Measurements from ENCODE around the gene THOC3. TPM values are rescaled to one million over a fixed set of nuclear protein-coding genes. Genes with fewer than 3 reads are reported as not detected.
"Not testable (repeated sequence)": the region's sequence is repeated elsewhere in the genome, so short reads cannot be mapped to it uniquely, and the experiment has no call there.

The THOC3 gene, protein sequence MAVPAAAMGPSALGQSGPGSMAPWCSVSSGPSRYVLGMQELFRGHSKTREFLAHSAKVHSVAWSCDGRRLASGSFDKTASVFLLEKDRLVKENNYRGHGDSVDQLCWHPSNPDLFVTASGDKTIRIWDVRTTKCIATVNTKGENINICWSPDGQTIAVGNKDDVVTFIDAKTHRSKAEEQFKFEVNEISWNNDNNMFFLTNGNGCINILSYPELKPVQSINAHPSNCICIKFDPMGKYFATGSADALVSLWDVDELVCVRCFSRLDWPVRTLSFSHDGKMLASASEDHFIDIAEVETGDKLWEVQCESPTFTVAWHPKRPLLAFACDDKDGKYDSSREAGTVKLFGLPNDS
- total RNA-seq, result 10 to 100 TPM; 72.2 to 82.1 TPM

DNA sequence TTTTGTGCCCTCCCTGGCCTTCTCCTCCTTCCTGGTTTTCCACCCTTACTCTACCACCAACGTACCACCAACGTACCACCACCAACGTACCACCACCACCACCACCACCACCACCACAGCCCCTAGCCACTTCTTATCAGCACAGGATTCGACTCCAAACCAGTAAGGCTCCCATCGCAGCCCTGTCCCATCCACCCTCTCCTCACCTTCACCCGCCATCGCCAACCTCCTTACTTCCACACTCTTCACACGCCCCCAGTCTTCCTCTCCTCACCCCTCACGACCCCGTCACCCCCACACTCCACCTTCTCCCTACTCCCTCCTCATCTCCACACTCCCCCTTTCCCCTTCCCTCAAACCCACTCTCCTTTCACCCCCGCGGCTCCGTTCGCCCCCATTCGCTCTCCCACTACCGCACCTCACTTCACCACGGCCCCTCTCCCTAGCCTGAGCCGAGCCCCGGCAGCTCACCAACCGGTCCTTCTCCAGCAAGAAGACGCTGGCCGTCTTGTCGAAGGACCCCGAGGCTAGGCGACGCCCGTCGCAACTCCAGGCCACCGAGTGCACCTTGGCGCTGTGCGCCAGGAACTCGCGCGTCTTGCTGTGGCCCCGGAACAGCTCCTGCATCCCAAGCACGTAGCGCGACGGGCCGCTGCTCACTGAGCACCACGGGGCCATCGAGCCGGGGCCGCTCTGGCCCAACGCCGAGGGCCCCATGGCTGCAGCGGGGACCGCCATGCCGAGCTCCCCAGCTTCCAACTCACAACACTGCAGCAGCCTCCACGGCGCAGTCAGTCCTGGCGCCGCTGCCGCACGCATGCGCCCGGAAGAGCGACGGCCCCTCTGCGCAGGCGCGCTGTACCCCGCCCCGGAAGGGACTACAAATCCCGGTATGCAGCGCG lies at the start of gene THOC3:
THOC3 (minus strand) TSS at position 845 of the 902 bp plus-strand sequence; CDS start at position 738, 107 bp downstream.
- not testable (repeated sequence) for H3K36me3 Mint-ChIP-seq, H3K9me3 Mint-ChIP-seq, H3K4me1 Mint-ChIP-seq, H3K27me3 Mint-ChIP-seq
- H3K27ac Mint-ChIP-seq, result peak within 1 kb of the TSS; percentile 73
- peak within 1 kb of the TSS; percentile 82 for H3K4me3 Mint-ChIP-seq
- peak; percentile 86 for DNase-seq

DNA sequence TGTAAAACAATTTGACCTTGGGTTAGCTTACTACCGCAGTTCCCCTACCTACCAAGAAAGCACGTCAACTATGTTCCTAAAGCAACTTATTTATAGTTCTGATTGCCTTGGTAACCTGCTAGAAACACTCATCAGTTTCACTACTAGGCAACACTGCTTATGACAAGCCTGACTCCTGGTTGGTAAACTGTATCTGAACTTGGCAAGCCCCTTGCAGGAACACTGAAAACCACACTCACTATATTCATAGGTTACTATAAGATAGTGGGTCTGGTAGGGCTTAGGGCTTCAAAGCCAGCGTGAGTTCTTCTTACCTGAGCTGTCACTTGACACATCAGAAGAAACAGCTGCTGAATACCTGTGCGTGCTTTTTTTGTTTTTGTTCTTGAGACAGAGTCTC lies 49.2 kb upstream of the THOC3 start:
- not testable (repeated sequence) for H3K27me3 Mint-ChIP-seq, H3K27ac Mint-ChIP-seq, H3K4me1 Mint-ChIP-seq, H3K4me3 Mint-ChIP-seq, H3K36me3 Mint-ChIP-seq, H3K9me3 Mint-ChIP-seq, DNase-seq

DNA sequence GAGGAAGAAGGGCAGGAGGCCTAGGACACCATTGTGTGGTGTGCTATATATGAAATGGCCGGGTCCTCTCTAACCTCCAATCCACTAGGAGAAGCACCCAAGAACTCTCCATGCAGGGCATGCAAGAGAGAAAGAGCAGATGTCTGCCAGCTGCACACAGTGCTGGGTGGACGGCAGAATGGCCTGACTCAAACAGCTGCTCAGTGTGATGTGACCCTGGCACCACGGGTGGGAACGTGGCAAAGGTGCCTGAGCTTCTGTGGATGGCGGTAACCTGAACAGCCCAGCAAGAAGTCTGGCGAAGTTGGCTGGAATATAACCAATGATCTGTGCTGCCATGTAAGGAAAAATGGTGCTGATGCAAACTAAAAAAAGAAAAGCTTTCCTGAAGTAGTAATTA lies 46.2 kb upstream of the THOC3 start:
- not testable (repeated sequence) for H3K4me1 Mint-ChIP-seq, H3K4me3 Mint-ChIP-seq, DNase-seq, H3K9me3 Mint-ChIP-seq, H3K36me3 Mint-ChIP-seq, H3K27me3 Mint-ChIP-seq, H3K27ac Mint-ChIP-seq

DNA sequence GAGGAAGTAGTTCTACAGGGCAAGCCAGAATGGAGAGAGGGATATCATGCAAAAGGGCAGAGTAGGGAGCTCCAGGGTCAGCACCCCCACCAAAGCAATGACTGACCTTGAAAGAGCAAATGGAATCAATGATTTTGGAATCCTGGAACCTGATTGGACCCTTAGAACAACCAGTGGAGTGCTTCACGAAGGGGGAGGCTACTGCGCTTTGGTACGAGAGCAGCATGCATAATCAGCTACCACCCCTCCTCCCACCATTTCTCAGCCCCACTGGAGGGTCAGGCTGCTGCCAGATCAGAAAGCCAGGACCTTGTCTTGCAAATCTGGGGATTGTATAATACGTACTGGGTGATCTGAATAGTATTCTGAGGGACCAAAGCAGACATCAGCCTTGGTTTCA lies 43.0 kb upstream of the THOC3 start:
- not testable (repeated sequence) for H3K4me3 Mint-ChIP-seq, DNase-seq, H3K36me3 Mint-ChIP-seq, H3K9me3 Mint-ChIP-seq, H3K27ac Mint-ChIP-seq, H3K27me3 Mint-ChIP-seq
- H3K4me1 Mint-ChIP-seq, result peaks cover 14% of the 10 kb centered on the region

DNA sequence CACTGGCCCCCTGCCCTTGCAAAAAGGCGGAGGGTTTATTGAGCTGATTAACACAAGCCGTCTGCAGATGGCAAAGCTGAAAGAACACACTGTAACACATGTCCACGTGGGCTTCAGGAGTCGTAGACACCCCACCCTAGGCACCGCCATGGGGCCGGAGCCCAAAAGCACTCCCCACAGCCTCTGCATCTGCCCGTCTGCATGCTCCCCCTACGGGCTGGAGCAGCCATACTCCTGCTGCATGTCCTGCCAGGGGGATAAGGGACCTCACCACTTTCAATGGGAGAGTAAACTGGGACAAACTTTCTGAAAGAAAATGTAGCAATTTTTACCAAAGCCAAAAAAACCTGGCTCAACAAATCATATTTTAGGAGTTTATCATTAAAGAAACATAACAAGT lies 42.1 kb upstream of the THOC3 start:
- H3K9me3 Mint-ChIP-seq, H3K27me3 Mint-ChIP-seq, H3K36me3 Mint-ChIP-seq, DNase-seq, H3K27ac Mint-ChIP-seq, H3K4me3 Mint-ChIP-seq: not testable (repeated sequence)
- peaks cover 17% of the 10 kb centered on the region for H3K4me1 Mint-ChIP-seq

DNA sequence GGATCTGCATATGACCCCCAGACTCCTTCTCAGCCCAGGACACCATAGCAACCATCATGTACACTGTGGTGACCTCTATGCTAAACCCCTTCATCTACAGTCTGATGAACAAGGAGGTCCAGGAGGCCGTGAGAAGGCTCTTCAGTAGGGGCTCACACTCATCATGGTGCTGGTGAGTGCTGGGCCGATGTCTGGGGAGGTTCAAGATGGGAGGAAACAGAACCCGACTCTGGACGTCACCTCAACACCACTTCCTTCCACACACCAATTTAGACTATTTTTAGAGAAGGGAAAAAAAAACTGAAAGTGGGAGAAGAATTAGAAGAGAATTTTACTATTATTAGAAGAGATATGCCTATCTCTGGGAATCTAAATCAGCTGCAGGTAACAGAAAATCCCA lies 39.1 kb upstream of the THOC3 start:
- H3K27me3 Mint-ChIP-seq, DNase-seq, H3K9me3 Mint-ChIP-seq, H3K36me3 Mint-ChIP-seq: not testable (repeated sequence)
- H3K27ac Mint-ChIP-seq, result peak overlapping the region; percentile 88
- peak overlapping the region; percentile 80 for H3K4me3 Mint-ChIP-seq
- peaks cover 19% of the 10 kb centered on the region for H3K4me1 Mint-ChIP-seq

DNA sequence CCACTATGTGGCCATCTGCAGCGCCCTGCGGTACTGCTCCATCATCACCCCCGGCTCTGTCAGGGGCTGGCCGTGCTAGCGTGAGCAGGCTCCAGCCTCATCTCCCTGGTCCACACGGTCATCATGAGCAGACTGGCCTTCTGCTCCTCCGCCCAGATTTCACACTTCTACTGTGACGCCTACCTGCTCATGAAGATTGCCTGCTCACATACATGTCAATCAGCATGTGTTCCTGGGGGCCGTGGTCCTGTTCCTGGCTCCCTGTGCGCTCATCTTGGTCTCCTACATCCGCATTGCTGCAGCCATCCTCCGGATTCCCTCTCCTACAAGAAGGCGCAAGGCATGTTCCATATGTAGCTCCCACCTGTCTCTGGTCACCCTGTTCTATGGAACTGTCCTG lies 38.7 kb upstream of the THOC3 start:
- H3K27ac Mint-ChIP-seq, result peak overlapping the region; percentile 88
- H3K9me3 Mint-ChIP-seq, H3K36me3 Mint-ChIP-seq, H3K27me3 Mint-ChIP-seq, DNase-seq: not testable (repeated sequence)
- peaks cover 17% of the 10 kb centered on the region for H3K4me1 Mint-ChIP-seq
- peak overlapping the region; percentile 80 for H3K4me3 Mint-ChIP-seq

DNA sequence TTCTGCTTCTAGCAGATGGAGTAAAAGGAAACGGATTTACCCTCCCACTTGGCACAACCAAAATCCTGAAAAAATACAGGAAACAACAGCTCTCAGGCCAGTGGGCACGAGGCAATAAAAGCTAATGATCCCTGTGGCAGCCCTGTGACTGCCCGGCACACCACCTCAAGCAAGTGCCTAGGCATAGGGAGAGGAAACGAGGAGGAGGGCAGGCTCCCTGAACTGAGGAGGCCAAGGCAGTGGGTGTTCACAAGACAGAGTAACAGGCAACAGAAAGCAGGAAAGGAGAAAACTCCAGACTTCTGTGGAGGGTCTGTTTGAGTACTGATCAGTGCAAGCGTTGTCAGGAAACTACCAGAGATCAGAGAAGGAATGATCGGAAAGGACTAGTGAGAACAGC lies 29.9 kb upstream of the THOC3 start:
- not testable (repeated sequence) for H3K9me3 Mint-ChIP-seq, H3K27ac Mint-ChIP-seq, H3K4me1 Mint-ChIP-seq, H3K4me3 Mint-ChIP-seq, H3K36me3 Mint-ChIP-seq, DNase-seq, H3K27me3 Mint-ChIP-seq

DNA sequence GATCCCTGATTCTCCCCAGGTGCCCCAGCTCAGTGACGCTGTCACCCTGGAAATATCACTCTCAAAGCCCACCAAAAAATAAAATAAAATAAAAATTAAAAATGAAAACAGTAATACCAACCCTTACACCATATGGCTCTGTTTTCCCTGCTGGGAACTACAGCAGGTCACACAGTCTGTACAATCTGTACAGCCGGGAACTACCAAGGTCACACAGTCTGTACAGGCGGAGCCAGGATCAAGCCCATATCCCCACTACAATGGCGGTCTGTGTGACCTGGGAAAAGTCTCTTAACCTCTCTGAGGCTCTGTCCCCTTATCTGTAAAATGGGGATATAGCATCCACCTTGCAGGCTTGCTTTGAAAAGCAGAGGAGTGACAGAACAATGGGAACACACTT lies 29.4 kb upstream of the THOC3 start:
- not testable (repeated sequence) for H3K9me3 Mint-ChIP-seq, H3K27me3 Mint-ChIP-seq, H3K4me3 Mint-ChIP-seq, H3K36me3 Mint-ChIP-seq, H3K4me1 Mint-ChIP-seq, H3K27ac Mint-ChIP-seq, DNase-seq

DNA sequence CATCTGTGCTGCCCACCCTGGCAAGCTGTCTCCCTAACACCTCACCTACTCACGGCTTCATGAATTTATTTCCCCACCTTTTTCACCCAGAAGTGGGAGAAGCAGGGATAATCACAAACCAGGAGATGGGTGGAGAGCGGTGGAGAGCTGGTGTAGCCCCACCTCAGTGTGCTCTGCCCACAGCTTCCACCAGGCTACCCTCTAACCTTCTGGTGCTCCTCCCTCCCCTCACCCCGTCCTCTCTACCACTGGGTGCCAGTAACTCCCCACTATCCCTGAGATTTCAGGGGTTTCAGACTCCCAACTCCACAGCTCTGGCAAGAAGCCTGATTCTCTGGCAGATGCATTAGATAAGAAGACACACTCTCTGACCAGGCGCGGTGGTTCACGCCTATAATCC lies 28.7 kb upstream of the THOC3 start:
- not testable (repeated sequence) for H3K36me3 Mint-ChIP-seq, H3K27me3 Mint-ChIP-seq, H3K27ac Mint-ChIP-seq, H3K4me1 Mint-ChIP-seq, H3K4me3 Mint-ChIP-seq, H3K9me3 Mint-ChIP-seq, DNase-seq

DNA sequence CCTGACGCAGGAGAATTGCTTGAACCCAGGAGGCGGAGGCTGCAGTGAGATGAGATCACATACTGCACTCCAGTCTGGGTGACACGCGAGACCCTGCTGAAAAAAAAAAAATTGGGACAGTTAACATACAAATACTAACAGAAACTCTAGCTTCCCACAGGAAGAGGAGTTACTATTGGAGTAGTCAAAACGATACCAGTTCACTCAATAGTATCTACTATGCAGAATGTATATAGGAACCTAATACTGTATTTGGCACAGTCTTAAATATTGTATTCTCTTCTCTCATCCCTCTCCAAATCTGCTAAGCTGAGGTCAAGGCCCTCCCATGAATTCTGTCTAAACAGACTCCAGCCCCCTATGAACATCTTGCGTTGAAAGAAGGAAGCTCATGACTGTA lies 27.4 kb upstream of the THOC3 start:
- H3K27me3 Mint-ChIP-seq, H3K9me3 Mint-ChIP-seq, H3K4me3 Mint-ChIP-seq, H3K36me3 Mint-ChIP-seq, DNase-seq, H3K27ac Mint-ChIP-seq, H3K4me1 Mint-ChIP-seq: not testable (repeated sequence)

DNA sequence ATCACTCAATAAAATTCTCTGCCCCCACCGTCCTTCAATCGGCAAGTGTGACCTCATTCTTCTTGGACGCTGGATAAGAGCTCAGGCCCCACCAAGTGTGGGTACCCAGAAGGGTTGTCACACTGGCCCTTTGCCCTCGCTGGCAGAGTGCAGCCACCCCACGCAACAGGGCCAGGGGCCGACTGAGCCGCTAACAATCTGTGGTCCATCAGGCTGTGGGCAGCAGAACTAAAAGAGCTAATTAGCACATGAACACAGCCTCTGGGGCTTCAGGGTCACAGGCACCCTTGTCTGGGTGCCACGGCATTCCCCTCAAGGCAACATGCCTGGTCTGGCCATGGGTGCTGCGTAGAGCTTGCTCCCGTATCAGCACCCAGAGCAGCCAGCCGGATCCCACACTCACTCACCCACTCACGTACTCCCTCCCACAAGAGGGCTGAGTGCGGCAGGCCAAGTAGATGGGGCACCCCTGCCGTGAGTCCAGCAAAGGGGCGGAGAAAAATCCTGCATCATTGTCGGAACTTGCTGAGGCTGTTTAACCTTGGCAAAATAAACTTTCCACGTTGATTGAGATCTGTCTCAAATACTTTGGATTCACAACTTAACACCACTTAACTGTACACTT lies 11.4 kb upstream of the THOC3 start:
- H3K4me3 Mint-ChIP-seq, H3K27me3 Mint-ChIP-seq, H3K9me3 Mint-ChIP-seq, H3K36me3 Mint-ChIP-seq, H3K4me1 Mint-ChIP-seq, H3K27ac Mint-ChIP-seq, DNase-seq: not testable (repeated sequence)

DNA sequence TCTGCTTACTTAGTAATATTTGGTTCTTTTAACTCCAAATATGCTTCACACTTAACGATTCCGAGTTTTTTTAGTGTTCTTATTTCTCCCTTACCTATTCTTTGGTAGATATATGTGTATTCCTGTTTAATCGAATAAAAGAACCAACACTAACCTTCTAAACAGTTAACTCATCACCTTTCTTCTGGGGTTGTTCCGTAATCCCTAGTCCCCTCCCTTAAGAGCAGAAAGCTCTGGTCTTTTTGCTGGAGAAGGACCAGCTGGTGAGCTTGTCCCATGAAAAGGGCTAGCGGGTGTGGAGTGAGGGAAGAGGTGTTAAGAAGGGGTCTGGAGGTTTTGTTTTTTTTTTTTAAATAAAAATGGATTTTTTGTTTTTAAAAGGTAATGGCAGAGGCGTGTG lies 266 bp upstream of the THOC3 start:
- not testable (repeated sequence) for H3K36me3 Mint-ChIP-seq, H3K27me3 Mint-ChIP-seq, H3K27ac Mint-ChIP-seq, DNase-seq, H3K9me3 Mint-ChIP-seq, H3K4me3 Mint-ChIP-seq, H3K4me1 Mint-ChIP-seq

DNA sequence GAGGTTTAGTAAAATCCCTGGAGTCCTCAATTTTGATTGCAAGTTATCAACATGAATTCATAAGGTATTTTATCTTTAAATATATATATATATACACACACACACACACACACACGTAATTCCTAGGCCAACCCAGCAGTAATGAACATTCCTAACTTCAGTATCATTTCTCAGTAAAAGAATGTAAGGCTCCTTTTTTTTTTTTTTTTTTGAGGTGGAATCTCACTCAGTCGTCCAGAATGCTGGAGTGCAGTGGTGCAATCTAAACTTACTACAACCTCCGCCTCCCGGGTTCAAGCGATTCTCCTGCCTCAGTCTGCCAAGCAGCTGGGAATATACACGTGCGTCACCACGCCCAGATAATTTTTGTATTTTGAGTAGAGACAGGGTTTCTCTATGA lies 5.8 kb downstream of the THOC3 start:
- H3K36me3 Mint-ChIP-seq, H3K27me3 Mint-ChIP-seq, H3K4me3 Mint-ChIP-seq, DNase-seq, H3K9me3 Mint-ChIP-seq, H3K4me1 Mint-ChIP-seq, H3K27ac Mint-ChIP-seq: not testable (repeated sequence)

DNA sequence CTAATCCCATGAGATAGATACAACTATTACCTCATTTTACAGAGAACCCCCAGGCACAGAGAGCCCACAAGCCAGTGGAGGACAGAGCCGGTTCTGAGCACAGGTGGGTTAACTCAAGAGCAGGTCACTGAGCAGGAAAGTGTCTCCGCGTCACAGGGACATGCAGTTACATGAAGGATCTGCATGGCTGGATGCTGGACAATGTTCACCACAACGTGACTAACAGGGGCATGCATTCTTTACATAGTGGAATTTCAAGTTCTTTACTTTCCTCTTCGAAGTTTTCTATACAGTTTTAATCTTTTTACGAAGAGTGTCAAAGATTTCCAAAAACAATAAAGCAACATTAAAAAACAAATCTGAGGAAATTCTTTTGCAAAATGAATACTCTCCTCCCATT lies 7.9 kb downstream of the THOC3 start:
- H3K27me3 Mint-ChIP-seq, H3K9me3 Mint-ChIP-seq, H3K27ac Mint-ChIP-seq, H3K36me3 Mint-ChIP-seq, DNase-seq, H3K4me3 Mint-ChIP-seq, H3K4me1 Mint-ChIP-seq: not testable (repeated sequence)
